Hepatic stellate cell (primary cell): ENCODE results near the gene MAGI2.

ENCODE experiments used
- DNase-seq: peaks from one replicate; pipeline ENCODE4 v3.0.0; 2011; ENCODE audit warnings: low spot score

Gene MAGI2

DNA sequence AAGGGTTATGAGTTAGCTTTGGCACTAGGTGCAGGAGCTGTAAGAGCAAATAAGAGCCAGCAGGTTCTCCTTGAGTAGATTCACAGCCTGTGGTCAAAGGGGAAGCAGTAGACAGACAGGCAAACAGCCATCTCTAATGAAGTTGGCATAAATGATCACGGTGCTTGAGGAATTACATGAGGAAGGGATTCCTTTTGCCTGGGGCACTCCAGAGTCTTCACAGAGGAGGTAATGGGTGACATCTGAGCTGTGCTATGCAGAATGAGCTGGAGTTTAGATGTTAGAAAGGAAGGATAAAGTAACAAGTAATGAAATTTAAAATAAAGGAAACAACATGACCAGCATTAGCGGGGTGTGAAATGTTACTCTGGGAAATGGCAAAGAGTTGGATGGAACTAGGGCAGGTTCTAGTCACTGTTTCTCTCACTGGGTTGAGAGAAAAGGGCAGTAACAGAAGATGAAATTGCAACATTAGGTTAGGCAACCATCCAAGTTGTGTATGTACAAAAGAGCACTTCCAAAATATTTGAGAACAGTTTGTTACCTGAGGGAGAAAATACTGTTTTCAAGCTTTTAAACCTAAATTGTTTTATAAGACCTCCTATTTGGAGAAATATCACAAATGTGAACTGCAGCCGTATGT, 1041.1 kb downstream of the MAGI2 start:
- no peak for DNase-seq

DNA sequence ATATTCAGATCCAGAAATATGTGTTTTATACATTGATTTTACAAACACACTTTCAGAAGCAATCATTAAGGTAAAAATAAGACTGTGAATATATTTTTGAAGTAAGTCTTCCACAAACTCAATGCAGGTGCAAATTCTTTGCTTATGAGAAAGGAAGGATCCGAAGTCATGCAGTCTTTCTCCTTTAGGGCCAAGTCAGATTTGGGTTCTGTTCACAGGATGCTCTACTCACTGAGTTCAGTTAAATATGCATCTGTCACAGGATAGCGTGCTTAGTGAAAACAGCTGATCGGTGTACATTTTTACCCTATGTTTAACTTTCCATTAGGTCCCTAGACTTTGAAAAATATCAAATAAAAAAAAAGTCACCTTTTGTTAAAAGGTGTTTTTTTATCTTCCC, 1046.4 kb downstream of the MAGI2 start:
- no peak for DNase-seq

DNA sequence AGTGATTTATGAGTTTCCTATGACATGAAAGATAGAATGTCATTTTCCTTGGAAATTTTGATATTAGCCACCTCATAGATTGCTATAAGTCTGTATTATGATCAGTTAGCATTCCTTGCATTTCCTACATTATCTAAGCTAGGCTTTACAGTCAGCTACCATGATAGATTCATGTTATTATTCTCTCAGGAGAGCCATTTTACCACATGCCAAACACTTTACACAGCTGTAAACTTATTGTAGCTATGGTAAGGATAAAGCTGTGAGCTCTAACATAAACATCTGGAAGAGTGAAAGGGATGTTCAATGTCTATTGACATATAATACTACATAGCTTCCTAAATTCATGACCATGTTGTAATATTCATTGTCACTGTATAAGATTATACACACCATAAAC, 1046.9 kb downstream of the MAGI2 start:
- DNase-seq = no peak

DNA sequence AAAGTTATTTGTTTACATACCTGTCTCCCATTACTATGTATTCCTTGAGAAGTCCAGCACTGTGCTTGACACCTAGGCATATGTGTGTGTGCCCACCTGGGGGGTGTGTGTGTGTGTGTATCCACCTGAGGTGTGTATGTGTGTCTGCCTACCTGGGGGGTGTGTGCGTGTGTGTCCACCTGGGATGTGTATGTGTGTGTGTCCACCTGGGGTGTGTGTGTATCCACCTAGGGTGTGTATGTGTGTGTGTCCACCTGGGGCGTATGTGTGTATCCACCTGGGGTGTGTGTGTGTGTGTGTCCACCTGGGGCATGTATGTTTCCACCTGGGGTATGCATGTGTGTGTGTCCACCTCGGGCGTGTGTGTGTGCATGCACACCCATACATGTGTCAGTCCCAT, 1051.4 kb downstream of the MAGI2 start:
- DNase-seq = no peak

DNA sequence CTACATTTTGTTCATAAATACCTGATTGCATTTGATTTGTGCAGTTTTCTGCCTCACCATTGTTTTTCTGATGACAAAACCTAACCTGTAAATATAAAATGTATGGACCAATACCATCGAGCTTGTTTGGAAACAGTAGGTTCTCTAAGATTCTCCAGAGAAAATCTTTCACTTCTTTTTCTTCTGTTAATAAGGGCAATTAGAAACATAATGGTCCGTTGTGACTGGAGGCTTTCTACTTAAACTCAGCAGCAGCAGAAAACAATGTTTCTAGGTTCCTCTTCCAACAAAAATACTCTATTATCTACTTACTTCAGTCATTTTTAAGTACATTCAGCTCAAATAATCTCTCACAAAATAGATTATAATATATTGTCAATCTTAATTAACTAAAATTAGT, 1053.4 kb downstream of the MAGI2 start:
- DNase-seq = no peak

DNA sequence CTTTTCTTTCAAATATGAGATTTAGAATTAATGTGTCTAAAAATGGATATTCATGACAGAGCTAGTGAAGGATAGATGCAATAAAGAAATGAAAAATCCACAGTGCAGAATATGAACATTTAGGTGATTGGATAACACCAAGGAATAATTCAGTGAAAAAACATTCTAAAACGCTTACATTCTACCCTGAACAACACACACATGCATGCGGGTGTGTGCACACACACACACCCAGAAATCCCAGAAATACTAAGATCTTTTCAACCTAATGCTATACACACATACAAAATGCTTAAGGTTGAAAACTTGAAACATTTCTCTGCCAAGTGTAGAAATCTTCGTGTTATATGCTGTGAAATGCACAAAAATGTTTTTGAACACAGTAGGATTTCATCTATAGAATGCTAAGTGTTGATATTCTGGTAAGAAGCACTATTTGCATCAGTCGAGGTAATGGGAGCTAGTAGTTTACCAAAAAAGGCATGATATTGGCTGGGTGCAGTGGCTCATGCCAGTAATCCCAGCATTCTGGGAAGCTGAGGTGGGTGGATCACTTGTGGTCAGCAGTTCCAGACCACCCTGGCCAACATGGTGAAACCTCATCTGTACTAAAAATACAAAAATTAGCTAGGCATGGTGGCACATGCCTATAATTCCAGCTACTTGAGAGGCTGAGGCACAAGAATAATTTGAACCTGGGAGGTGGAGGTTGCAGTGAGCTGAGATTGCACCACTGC, 1054.3 kb downstream of the MAGI2 start:
- no peak for DNase-seq

DNA sequence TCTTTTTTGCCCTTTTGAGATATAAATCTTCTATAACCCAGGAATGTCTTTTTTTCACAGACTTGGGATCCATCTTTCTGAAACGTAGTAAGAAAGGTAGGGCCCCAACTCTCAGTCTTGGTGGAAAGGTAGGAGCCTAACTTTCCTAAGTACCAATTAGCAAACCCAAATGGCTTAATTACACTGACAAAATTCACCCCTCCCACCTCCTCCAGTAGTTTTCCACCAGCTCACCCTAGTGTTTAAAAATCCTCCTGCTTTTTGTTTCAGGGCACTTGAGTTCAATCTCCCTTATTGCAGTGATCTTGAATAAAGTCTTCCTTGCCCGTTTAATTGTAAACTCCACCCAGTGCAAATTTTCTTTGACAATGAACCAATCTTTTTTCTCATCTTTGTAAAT, 1054.9 kb downstream of the MAGI2 start:
- DNase-seq = no peak

DNA sequence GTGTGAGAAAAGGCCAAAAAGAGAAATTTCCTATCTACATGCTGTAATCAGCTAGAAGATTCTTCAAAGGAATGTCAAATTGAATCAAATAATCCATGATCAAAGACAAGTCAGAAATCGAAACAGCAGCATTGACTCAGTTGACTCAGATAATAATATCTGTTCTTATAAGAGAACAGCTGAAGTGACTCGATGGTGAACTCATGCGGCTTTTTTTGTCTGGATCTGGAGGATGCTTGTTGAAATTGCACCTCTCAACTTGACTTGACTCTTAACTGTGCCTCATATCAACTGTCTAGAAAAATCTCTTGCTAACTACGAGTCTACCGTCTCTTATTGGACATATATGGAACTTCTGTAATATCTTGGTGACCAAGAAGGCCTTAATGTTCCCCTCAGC, 1055.4 kb downstream of the MAGI2 start:
- no peak for DNase-seq

DNA sequence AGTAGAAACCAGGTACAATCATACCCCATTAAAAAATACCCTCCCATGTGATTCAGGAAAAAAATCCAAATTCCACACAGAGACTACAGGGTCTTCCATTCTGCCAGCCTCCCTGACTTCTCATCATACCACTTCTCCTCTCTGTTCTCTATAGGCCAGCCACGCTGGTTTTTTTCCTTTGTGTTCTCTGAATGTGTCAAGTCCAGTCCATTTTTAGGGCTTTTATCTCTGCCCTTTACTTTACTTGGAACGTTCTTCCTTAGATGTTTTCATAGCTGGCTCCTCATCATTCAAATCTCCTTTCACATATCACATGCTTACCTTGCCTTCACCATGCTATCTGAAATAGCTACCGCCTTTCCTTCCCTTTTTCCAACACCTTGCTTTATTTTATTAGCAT, 1057.3 kb downstream of the MAGI2 start:
- DNase-seq = no peak

DNA sequence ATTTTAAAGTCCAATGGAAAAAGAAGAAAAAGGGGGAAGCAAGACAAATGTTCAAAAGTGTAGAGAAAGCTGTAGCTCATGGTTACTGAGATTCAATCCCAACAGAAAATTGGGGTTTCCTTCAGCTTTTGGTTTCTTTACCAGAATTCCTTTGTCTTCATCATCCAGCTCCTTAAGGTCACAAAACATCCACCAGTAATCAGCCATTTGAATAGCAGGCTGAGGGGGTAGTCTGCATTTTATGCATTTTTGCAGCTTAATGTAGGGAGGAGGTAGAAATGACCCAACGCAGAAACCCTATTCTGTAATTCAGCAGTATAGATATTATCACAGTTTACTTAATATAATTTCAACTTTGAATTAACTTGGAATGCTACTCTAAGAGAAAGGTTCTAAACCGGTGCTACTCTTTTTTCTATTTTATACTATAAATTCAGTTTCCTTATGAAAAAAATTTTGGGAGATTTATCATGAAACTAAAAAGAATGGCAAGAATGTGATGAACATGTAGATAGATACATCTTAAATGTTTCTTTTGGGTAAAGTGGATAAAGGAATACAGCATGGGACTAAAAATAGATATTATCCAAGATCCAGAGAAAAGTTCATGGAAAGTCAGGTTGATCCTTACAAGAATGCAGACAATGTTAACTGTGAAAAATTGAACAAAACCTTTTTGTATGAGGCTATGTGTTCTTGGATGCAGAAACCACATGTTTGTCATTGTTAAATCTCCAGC, 1058.0 kb downstream of the MAGI2 start:
- peak; percentile 4 for DNase-seq

DNA sequence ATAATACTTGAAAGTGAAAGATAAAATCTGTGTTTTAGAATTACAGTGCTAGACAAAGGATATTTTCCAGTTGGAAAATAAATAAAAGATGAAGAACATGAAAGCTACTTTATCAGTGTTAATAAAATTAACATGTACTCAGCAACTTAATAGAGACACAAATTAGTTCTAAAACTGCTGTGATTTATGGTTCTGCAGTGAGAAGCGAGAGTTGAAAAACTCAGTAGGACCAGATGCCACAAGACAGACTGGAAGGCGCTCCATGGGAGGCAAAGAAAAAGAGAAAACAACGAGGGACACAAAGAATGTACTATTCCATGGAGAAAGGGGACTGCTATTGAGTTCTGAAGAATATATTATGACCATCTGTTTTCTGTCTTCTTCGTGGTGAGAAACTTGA, 1064.4 kb downstream of the MAGI2 start:
- no peak for DNase-seq

DNA sequence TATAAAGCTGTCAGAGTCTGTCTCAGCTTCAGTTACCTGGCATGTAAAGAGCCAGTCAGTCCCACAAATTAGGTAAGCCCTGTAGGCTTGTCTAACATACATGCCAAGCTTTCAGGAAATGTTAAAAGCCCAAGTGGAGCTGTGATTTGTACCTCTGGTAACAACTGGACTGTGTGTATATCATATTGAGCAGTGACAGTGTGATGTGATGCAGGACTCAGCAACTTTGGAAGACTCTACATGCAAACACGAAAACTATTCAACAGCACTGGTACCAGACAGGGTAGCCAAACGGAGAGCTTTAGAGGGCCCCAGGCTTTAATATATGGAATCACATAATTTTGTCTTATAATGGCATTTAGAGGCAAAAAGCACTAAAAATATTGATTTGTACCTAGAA, 1066.9 kb downstream of the MAGI2 start:
- no peak for DNase-seq

DNA sequence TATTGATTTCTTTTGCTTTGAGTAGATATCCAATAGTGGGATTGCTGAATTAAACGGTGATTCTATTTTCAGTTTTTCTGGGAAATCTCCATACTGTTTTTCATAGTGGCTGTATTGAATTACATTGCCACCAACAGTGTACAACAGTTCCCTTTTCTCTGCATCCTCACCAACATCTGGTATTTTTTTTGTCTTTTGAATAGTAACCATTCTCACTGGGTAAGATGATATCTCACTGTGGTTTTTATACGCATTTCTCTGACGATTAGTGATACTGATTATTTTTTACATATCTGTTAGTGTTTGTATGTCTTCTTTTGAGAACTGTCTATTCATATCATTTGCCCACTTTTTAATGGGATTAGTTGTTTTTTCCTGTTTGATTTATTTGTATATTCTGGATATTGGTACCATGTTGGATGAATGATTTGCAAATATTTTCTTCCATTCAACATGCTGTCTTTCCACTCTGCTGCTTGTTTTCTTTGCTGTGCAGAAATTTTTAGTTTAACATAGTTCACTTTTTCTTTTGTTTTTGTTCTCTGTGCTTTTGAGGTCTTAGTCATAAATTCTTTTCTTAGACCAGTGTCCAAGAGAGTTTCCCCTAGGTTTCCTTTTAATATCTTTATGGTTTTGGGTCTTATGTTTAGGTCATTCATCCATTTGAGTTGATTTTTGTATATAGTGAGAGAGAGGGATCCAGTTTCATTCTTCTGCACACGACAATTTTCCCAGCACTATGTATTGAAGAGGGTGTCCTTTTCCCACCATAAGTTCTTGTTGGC, 1070.2 kb downstream of the MAGI2 start:
- DNase-seq = no peak

DNA sequence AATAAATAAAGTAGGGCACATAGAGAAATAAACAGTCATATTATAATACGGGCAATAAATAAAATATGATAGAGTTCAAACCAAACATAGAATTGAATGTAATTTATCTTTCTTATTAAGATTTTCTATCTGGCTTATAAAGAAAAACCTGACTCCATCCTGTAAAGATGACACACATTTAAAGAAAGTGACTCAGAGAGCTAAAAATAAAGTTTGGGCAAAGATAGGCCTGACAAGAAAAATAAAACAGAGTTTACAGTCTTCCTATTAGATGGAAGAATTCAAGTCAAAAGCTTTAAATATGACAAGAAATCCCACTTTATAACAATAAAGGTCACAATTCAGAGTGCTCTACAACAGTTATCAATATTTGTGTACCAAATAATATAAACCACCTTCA, 1074.3 kb downstream of the MAGI2 start:
- peak; percentile 18 for DNase-seq

DNA sequence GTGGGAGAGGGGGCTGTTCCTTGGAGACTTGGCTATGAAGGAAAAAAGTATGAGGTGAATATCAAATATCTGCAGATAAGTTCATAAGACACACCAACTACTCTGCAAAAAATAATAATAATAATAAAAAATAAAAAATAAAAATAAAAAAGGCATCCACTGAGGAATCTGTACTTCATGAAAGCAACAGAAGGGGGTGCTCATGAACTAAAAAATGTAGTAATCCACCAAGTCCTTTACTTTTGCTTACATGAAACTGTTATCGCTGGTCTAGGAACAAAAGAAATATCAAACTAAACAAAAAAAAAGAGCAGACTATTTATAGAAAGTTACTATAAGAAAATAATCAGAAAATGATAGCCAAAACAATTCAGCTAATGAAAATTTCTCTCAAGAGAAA, 1075.9 kb downstream of the MAGI2 start:
- no peak for DNase-seq

DNA sequence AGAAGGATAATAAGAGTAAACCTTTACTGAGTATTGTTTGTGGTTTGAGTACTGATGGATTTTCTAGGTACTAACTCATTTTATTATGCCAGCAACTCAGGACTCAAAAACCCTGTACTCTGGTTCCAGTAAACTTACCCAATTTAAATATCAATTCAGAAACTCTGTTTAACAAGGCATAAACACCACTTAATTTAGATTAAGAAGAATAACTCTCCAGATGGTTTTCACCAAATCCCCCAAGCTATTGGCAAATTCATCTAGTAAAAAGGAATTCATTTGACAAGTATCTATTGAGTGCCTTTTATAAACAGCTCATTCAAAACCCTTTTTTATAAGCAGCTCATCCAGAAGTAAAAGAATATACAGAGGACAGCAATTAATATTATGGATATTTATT, 1082.5 kb downstream of the MAGI2 start:
- no peak for DNase-seq

DNA sequence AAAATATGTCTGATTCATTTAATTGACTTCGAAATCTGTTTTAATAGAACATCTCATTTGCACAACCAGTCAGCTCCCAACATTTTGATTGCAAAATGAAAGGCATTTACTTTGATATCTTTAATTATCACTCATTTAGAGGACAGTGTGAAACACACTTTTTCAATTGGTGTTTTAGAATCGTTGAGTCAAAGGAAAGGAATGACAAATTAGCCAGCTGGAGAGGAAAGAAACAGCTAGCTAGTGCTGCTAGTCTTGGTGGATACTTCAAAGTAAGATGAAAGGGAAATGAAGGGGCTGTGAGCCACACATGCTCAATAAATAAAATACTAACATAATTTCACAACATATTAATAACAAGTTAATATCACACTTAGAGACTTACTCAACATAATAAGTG, 1084.7 kb downstream of the MAGI2 start:
- no peak for DNase-seq

DNA sequence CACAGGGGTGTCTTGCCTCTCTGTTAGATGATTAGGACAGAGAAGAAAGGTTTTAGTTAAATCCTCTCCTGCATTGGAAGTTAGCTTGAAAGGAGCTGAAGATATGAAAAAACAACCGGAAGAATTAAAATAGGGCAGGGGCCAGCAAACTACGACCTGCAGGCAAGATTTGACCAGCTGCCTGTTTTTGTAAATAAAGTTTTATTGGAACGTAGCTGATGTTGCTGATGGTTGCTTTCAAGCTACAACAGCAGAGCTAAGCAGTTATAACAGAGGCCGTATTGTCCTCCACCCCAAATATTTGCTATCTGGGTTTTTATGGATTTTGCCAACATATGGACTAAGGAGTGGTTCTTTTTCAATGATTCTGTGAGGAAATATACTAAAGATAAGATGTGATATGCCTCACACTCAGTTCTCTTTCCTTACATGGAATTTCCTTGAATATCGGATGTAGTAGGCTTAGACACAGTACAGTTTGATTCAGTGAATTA, 1086.1 kb downstream of the MAGI2 start:
- no peak for DNase-seq

DNA sequence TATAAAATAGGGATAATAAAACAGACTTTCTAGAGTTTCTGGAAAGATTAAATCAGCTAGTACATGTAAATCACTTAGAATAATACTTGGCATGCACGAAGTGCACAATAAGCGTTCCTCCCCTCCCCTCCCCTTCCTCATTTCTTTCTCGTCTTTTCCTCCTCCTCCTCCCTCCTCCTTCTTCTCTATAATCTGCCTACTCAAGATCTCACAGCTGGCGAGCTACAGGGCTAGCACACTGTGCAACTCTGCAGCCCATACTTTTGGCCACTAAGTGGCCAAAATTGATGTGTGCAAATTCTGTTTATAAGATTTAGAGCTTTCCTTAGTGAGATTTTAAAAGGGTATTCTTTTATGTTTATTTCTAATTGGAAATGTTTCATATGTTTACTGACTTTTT, 1089.6 kb downstream of the MAGI2 start:
- no peak for DNase-seq

DNA sequence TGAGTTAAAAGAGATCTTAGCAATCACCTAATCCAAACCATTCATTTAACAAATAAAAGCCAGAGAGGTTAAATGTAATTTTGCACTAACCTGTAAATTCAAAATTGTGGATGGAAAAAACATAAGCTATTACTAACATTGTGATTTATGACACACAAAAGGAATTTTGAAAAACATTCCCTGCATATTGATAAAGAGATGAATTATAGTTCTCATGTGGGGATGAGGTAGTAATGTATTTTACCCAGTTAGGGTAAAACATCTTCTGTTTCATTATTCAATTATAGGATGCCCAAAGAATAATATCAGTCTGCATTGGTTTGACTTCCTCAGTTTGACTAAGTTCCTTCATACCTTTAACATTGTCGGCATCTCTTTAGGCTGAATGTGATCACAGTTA, 1093.6 kb downstream of the MAGI2 start:
- DNase-seq = no peak

DNA sequence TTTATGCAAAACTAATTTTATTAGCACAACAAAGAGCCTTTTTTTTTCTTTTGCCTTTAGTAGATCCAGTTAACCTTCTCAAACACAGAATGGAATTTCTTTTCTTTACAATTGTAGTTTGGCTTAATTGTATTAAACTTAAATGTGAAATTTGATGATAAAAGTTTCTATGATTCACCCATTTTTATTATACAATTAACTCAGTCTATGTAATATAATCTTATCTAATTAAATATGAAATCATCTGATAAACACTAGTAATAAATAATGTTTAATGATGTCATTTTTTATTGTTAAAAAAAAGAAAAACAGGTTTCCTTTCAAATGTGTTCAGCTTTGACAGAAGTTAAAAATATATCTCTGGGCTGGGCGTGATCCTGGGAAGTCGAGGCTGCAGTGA, 1095.8 kb downstream of the MAGI2 start:
- no peak for DNase-seq

DNA sequence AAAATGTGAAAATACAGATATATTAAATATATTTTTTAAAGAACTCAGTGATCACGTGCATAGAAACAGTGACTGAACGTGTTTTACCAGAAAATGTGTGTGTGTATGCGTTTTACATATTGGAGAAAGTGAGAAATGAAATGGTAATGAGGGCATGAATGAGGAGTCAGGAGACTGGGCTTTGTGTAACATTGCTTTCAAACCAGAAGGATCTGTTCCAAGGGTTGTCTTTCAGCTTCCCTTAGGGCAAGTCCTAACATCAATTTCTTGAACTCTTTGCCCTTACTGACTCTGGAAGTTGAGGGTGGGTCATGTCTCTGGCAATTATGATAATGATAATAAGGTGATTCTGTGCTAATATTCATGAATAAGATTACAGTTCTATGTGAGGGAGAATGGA, 1097.6 kb downstream of the MAGI2 start:
- no peak for DNase-seq
